GM23338 (cell line): ENCODE data around the gene NCLN. TPM values are rescaled to one million over a fixed set of nuclear protein-coding genes. Genes with fewer than 3 reads are reported as not detected.

Experiments used
- ATAC-seq: fragments of 200-7000 bp; cut with Tn5 transposase; 3 replicates; pipeline ENCODE4 v1.9.1; 2020
- DNase-seq: peaks from one replicate; pipeline ENCODE4 v3.0.0-alpha.2; 2015; ENCODE audit warnings: low spot score
- H2AFZ ChIP-seq: fragments of 200-600 bp; sonication (generic); 2 replicates; pipeline ENCODE4 v1.8.0; 2016; ENCODE audit warnings: antibody characterized with exemption, mild to moderate bottlenecking, moderate library complexity
- H3F3A ChIP-seq: fragments of 200-600 bp; sonication (generic); replicated peaks from 2 replicates; pipeline ENCODE4 v1.8.0; 2017; ENCODE audit warnings: antibody characterized with exemption, mixed run types, low read depth
- H3K27ac ChIP-seq: fragments of 200-600 bp; sonication (generic); 2 replicates; pipeline ENCODE4 v1.6.1; 2016; ENCODE audit warnings: low read depth
- H3K27me3 ChIP-seq: fragments of 200-600 bp; sonication (generic); 2 replicates; pipeline ENCODE4 v1.8.0; 2016; ENCODE audit warnings: mild to moderate bottlenecking, mixed run types, moderate library complexity; ENCODE audit not compliant: insufficient read depth
- H3K36me3 ChIP-seq: fragments of 200-600 bp; sonication (generic); 2 replicates; pipeline ENCODE4 v1.8.0; 2016; ENCODE audit warnings: mild to moderate bottlenecking; ENCODE audit not compliant: insufficient read depth
- H3K4me1 ChIP-seq: fragments of 200-600 bp; sonication (generic); 2 replicates; pipeline ENCODE4 v1.8.0; 2016; ENCODE audit warnings: mild to moderate bottlenecking, moderate library complexity; ENCODE audit not compliant: insufficient read depth
- H3K4me2 ChIP-seq: fragments of 200-600 bp; sonication (generic); 2 replicates; pipeline ENCODE4 v1.7.1; 2017; ENCODE audit warnings: mixed run types
- H3K4me3 ChIP-seq: fragments of 200-600 bp; sonication (generic); 2 replicates; pipeline ENCODE4 v1.6.1; 2016; ENCODE audit warnings: mixed run types
- H3K79me2 ChIP-seq: fragments of 200-600 bp; sonication (generic); replicated peaks from 2 replicates; pipeline ENCODE4 v1.8.0; 2017; ENCODE audit warnings: mild to moderate bottlenecking; ENCODE audit not compliant: insufficient read depth
- H3K9me2 ChIP-seq: fragments of 200-600 bp; sonication (generic); 2 replicates; pipeline ENCODE4 v1.8.0; 2017; ENCODE audit not compliant: insufficient read depth
- H4K20me1 ChIP-seq: fragments of 200-600 bp; sonication (generic); replicated peaks from 2 replicates; pipeline ENCODE4 v1.8.0; 2017; ENCODE audit warnings: mild to moderate bottlenecking; ENCODE audit not compliant: insufficient read depth
- H3K27ac Mint-ChIP-seq: 2 replicates; pipeline ENCODE4 v1.8.0; 2020; ENCODE audit warnings: inconsistent platforms, mild to moderate bottlenecking, moderate library complexity, mixed read lengths
- H3K27me3 Mint-ChIP-seq: 3 replicates; pipeline ENCODE4 v1.8.0; 2022; ENCODE audit warnings: low read depth, mild to moderate bottlenecking, moderate library complexity, mixed read lengths, inconsistent platforms; ENCODE audit not compliant: insufficient read depth, poor library complexity
- H3K36me3 Mint-ChIP-seq: 3 replicates; pipeline ENCODE4 v1.8.0; 2021; ENCODE audit warnings: low read depth, mild to moderate bottlenecking, inconsistent platforms, moderate library complexity, mixed read lengths
- H3K4me1 Mint-ChIP-seq: 3 replicates; pipeline ENCODE4 v1.8.0; 2020; ENCODE audit warnings: mild to moderate bottlenecking, inconsistent platforms, mixed read lengths
- H3K4me3 Mint-ChIP-seq: 3 replicates; pipeline ENCODE4 v1.8.0; 2021; ENCODE audit warnings: moderate library complexity, mild to moderate bottlenecking, inconsistent platforms, mixed read lengths
- H3K9me3 Mint-ChIP-seq: 3 replicates; pipeline ENCODE4 v1.8.0; 2020; ENCODE audit warnings: moderate library complexity, mild to moderate bottlenecking, inconsistent platforms, mixed read lengths
- EZH2phosphoT487 ChIP-seq: fragments of 200-600 bp; sonication (generic); IDR thresholded peaks from one replicate; pipeline ENCODE4 v1.8.1; 2018; ENCODE audit warnings: antibody characterized with exemption; ENCODE audit not compliant: unreplicated experiment
- JUNB ChIP-seq: IDR thresholded peaks from one replicate; pipeline ENCODE4 v1.6.1; 2016; ENCODE audit warnings: antibody characterized with exemption; ENCODE audit not compliant: unreplicated experiment
- NANOG ChIP-seq: IDR thresholded peaks from 2 replicates; pipeline ENCODE4 v1.6.1; 2016; ENCODE audit warnings: antibody characterized with exemption, borderline replicate concordance
- POLR2AphosphoS5 ChIP-seq: IDR thresholded peaks from 2 replicates; pipeline ENCODE4 v1.6.1; 2016; ENCODE audit warnings: antibody characterized with exemption, low read depth
- STAT1 ChIP-seq: IDR thresholded peaks from one replicate; pipeline ENCODE4 v1.6.1; 2016; ENCODE audit warnings: antibody characterized with exemption; ENCODE audit not compliant: unreplicated experiment
- ZNF331 ChIP-seq: fragments of 250-450 bp; sonication (Bioruptor Pico); IDR thresholded peaks from 2 replicates; pipeline ENCODE4 v1.5.0; 2020; ENCODE audit warnings: low read depth, mild to moderate bottlenecking, moderate library complexity
- polyA plus RNA-seq: library from polyadenylated mRNA; unstranded; fragments of >200 nt; fragmentation: Nextera tagmentation; extraction: Ambion mirVana; gene quantifications from 2 replicates; pipeline ENCODE4 v1.2.1, GENCODE V29; 2016
- total RNA-seq: library from RNA; depleted of rRNA; stranded (reverse); fragments of >200 nt; shearing (Covaris generic); gene quantifications from 2 replicates; pipeline ENCODE4 v1.2.3, GENCODE V29; 2014
- TF ChIP-seq, protein P1 (sequence below): fragments of 250-450 bp; sonication (Bioruptor Pico); IDR thresholded peaks from 2 replicates; pipeline ENCODE4 v1.5.0; 2020; ENCODE audit warnings: mild to moderate bottlenecking, moderate library complexity
- TF ChIP-seq, protein P2 (sequence below): IDR thresholded peaks from one replicate; pipeline ENCODE4 v1.6.1; 2018; ENCODE audit warnings: antibody characterized with exemption; ENCODE audit not compliant: unreplicated experiment
- TF ChIP-seq, protein P3 (sequence below), 2 experiments: fragments of 200-600 bp in 1 of 2; sonication (generic) in 1 of 2; conservative IDR thresholded peaks; 2 replicates each; pipeline versions ENCODE4 v1.5.1 to v1.6.1; 2016 to 2017; ENCODE audit warnings: antibody characterized with exemption in 2 of 2, low read depth in 2 of 2, mild to moderate bottlenecking in 2 of 2, moderate library complexity in 1 of 2
- TF ChIP-seq, protein P4 (sequence below): IDR thresholded peaks from 2 replicates; pipeline ENCODE4 v1.6.1; 2016; ENCODE audit warnings: antibody characterized with exemption

Gene NCLN
- total and polyA plus RNA-seq, 2 experiments from 2014 or later, result 85.6 to 125 TPM

DNA sequence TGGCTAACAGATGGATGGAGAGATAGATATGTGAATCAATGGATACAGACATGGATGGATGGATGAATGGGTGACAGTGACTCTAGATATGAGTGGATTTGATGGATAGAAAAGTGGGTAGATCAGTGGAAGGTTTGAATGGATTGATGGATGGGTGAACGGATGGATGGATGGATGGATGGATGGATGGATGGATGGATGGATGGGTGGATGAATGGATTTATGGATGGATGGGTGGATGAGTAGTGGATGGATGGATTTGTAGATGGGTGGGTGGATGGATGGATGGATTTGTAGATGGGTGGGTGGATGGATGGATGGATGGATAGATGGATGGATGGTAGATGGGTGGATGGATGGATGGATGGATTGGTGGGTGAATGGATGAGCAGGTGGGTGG lies 45.6 kb downstream of the NCLN start (continued):
- TF ChIP-seq, protein P1, sequence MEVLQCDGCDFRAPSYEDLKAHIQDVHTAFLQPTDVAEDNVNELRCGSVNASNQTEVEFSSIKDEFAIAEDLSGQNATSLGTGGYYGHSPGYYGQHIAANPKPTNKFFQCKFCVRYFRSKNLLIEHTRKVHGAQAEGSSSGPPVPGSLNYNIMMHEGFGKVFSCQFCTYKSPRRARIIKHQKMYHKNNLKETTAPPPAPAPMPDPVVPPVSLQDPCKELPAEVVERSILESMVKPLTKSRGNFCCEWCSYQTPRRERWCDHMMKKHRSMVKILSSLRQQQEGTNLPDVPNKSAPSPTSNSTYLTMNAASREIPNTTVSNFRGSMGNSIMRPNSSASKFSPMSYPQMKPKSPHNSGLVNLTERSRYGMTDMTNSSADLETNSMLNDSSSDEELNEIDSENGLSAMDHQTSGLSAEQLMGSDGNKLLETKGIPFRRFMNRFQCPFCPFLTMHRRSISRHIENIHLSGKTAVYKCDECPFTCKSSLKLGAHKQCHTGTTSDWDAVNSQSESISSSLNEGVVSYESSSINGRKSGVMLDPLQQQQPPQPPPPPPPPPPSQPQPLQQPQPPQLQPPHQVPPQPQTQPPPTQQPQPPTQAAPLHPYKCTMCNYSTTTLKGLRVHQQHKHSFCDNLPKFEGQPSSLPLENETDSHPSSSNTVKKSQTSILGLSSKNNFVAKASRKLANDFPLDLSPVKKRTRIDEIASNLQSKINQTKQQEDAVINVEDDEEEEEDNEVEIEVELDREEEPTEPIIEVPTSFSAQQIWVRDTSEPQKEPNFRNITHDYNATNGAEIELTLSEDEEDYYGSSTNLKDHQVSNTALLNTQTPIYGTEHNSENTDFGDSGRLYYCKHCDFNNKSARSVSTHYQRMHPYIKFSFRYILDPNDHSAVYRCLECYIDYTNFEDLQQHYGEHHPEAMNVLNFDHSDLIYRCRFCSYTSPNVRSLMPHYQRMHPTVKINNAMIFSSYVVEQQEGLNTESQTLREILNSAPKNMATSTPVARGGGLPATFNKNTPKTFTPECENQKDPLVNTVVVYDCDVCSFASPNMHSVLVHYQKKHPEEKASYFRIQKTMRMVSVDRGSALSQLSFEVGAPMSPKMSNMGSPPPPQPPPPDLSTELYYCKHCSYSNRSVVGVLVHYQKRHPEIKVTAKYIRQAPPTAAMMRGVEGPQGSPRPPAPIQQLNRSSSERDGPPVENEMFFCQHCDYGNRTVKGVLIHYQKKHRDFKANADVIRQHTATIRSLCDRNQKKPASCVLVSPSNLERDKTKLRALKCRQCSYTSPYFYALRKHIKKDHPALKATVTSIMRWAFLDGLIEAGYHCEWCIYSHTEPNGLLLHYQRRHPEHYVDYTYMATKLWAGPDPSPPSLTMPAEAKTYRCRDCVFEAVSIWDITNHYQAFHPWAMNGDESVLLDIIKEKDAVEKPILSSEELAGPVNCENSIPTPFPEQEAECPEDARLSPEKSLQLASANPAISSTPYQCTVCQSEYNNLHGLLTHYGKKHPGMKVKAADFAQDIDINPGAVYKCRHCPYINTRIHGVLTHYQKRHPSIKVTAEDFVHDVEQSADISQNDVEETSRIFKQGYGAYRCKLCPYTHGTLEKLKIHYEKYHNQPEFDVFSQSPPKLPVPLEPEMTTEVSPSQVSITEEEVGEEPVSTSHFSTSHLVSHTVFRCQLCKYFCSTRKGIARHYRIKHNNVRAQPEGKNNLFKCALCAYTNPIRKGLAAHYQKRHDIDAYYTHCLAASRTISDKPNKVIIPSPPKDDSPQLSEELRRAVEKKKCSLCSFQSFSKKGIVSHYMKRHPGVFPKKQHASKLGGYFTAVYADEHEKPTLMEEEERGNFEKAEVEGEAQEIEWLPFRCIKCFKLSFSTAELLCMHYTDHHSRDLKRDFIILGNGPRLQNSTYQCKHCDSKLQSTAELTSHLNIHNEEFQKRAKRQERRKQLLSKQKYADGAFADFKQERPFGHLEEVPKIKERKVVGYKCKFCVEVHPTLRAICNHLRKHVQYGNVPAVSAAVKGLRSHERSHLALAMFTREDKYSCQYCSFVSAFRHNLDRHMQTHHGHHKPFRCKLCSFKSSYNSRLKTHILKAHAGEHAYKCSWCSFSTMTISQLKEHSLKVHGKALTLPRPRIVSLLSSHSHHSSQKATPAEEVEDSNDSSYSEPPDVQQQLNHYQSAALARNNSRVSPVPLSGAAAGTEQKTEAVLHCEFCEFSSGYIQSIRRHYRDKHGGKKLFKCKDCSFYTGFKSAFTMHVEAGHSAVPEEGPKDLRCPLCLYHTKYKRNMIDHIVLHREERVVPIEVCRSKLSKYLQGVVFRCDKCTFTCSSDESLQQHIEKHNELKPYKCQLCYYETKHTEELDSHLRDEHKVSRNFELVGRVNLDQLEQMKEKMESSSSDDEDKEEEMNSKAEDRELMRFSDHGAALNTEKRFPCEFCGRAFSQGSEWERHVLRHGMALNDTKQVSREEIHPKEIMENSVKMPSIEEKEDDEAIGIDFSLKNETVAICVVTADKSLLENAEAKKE (CRISPR knock-in tag), result no peak
- TF ChIP-seq, protein P2, sequence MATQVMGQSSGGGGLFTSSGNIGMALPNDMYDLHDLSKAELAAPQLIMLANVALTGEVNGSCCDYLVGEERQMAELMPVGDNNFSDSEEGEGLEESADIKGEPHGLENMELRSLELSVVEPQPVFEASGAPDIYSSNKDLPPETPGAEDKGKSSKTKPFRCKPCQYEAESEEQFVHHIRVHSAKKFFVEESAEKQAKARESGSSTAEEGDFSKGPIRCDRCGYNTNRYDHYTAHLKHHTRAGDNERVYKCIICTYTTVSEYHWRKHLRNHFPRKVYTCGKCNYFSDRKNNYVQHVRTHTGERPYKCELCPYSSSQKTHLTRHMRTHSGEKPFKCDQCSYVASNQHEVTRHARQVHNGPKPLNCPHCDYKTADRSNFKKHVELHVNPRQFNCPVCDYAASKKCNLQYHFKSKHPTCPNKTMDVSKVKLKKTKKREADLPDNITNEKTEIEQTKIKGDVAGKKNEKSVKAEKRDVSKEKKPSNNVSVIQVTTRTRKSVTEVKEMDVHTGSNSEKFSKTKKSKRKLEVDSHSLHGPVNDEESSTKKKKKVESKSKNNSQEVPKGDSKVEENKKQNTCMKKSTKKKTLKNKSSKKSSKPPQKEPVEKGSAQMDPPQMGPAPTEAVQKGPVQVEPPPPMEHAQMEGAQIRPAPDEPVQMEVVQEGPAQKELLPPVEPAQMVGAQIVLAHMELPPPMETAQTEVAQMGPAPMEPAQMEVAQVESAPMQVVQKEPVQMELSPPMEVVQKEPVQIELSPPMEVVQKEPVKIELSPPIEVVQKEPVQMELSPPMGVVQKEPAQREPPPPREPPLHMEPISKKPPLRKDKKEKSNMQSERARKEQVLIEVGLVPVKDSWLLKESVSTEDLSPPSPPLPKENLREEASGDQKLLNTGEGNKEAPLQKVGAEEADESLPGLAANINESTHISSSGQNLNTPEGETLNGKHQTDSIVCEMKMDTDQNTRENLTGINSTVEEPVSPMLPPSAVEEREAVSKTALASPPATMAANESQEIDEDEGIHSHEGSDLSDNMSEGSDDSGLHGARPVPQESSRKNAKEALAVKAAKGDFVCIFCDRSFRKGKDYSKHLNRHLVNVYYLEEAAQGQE, result no peak

DNA sequence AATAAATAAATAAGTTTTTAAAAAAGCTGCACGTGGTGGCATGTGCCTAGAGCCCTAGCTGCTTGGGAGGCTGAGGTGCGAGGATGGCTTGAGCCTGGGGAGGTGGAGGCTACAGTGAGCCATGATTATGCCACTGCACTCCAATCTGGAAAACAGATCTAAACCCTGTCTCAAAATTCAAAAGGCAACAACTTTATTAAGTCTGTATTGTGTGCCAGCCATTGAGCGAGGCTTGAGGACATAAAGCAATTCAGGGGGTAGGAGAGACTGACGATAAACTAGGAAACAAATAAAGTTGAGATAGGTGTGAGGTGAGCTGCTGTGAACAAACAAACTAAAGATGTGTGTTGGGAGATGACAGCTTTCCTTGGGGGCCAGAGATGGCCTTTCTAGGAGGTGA lies 47.4 kb downstream of the NCLN start:
- H3K4me1 ChIP-seq, result peaks cover 6% of the 10 kb centered on the region
- H3K9me2 ChIP-seq, result 0 out of 2 replicates have a peak, but pooled peaks cover 5% of the 10 kb centered on the region
- 0 out of 2 replicates have a peak, but pooled peaks cover 2% of the 10 kb centered on the region for H3F3A ChIP-seq
- ATAC-seq, result no peak
- Mint-ChIP-seq H3K27ac (no peak overlapping the region), H3K27me3 (peaks cover 17% of the 10 kb centered on the region), H3K4me3 (no peak overlapping the region), H3K9me3 (peaks cover 3% of the 10 kb centered on the region; the same call in 1 of the 3 replicates), H3K4me1 (peaks cover 9% of the 10 kb centered on the region), H3K36me3 (peaks cover 4% of the 10 kb centered on the region; the same call in 1 of the 3 replicates)
- peaks cover 3% of the 10 kb centered on the region; the same call in 1 of the 2 replicates for H4K20me1 ChIP-seq
- H3K27ac ChIP-seq, result no peak overlapping the region
- H3K4me3 ChIP-seq, result no peak overlapping the region
- H2AFZ ChIP-seq, result no peak overlapping the region
- no peak for DNase-seq
- no peaks in the 10 kb centered on the region for H3K79me2 ChIP-seq
- no peaks in the 10 kb centered on the region for H3K27me3 ChIP-seq
- no peak overlapping the region for H3K4me2 ChIP-seq
- no peaks in the 10 kb centered on the region for H3K36me3 ChIP-seq
- TF ChIP-seq POLR2AphosphoS5 (no peak), NANOG (no peak), STAT1 (no peak), ZNF331 (no peak), EZH2phosphoT487 (no peak), JUNB (no peak)
- TF ChIP-seq, protein P3, sequence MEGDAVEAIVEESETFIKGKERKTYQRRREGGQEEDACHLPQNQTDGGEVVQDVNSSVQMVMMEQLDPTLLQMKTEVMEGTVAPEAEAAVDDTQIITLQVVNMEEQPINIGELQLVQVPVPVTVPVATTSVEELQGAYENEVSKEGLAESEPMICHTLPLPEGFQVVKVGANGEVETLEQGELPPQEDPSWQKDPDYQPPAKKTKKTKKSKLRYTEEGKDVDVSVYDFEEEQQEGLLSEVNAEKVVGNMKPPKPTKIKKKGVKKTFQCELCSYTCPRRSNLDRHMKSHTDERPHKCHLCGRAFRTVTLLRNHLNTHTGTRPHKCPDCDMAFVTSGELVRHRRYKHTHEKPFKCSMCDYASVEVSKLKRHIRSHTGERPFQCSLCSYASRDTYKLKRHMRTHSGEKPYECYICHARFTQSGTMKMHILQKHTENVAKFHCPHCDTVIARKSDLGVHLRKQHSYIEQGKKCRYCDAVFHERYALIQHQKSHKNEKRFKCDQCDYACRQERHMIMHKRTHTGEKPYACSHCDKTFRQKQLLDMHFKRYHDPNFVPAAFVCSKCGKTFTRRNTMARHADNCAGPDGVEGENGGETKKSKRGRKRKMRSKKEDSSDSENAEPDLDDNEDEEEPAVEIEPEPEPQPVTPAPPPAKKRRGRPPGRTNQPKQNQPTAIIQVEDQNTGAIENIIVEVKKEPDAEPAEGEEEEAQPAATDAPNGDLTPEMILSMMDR (conservative IDR thresholded peaks at IDR 0.05; ENCODE audit: low read depth in 2 of 2), result no peak
- TF ChIP-seq, protein P4, sequence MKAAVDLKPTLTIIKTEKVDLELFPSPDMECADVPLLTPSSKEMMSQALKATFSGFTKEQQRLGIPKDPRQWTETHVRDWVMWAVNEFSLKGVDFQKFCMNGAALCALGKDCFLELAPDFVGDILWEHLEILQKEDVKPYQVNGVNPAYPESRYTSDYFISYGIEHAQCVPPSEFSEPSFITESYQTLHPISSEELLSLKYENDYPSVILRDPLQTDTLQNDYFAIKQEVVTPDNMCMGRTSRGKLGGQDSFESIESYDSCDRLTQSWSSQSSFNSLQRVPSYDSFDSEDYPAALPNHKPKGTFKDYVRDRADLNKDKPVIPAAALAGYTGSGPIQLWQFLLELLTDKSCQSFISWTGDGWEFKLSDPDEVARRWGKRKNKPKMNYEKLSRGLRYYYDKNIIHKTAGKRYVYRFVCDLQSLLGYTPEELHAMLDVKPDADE, result no peak
